GM12878 (cell line): Measurements from ENCODE around the gene PHYHIPL. TPM values are rescaled to one million over a fixed set of nuclear protein-coding genes. Genes with fewer than 3 reads are reported as not detected.

Source experiments
- ATAC-seq: fragments of 200-7000 bp; cut with Tn5 transposase; 3 replicates; pipeline ENCODE4 v1.9.1; 2020; ENCODE audit warnings: mild to moderate bottlenecking, moderate library complexity
- BruUV-seq: library from RNA; stranded (reverse); fragments of 400-500 nt; replicated peaks from 2 replicates; lab custom pipeline; 2021; lab: Mats Ljungman, UMichigan
- CTCF ChIA-PET: fragments of 300-600 bp; sonication (Branson Sonifier 250); formaldehyde crosslinking; extraction: SDS; loops from one replicate; lab custom pipeline; 2021; ENCODE audit warnings: inconsistent platforms; lab: Yijun Ruan, JAX
- POLR2A ChIA-PET: fragments of 350-600 bp; formaldehyde crosslinking; extraction: SDS; loops from one replicate; lab custom pipeline; 2021; ENCODE audit warnings: inconsistent platforms; lab: Charles Lee
- RAD21 ChIA-PET: fragments of 300-600 bp; sonication (Branson Sonifier 250); formaldehyde crosslinking; loops from one replicate; lab custom pipeline; 2023; ENCODE audit warnings: antibody characterized with exemption; ENCODE audit not compliant: unreplicated experiment; lab: Charles Lee
- SMC1A ChIA-PET: fragments of 300-600 bp; sonication (Branson Sonifier 250); formaldehyde crosslinking; loops from one replicate; lab custom pipeline; 2023; ENCODE audit not compliant: unreplicated experiment, uncharacterized antibody; lab: Charles Lee
- DNase-seq: peaks from one replicate; pipeline ENCODE4 v3.0.0-alpha.2; 2011; ENCODE audit warnings: low read depth, low spot score
- FAIRE-seq: peaks from 3 replicates; lab custom pipeline; 2011; peaks lifted over from hg19 to GRCh38; lab: Jason Lieb, UNC
- H2AFZ ChIP-seq: 2 replicates; pipeline ENCODE4 v1.6.0; 2011; ENCODE audit warnings: low read depth, low read length, control low read depth; ENCODE audit not compliant: control insufficient read depth
- H3K27ac ChIP-seq: 2 replicates; pipeline ENCODE4 v1.5.1; 2011; ENCODE audit warnings: control low read depth; ENCODE audit not compliant: control insufficient read depth, insufficient read depth
- H3K27me3 ChIP-seq, 2 experiments: replicated peaks in 1 of 2; 2 replicates each; pipeline versions ENCODE4 v1.6.0 to v1.6.1; 2011; ENCODE audit warnings: low read length in 1 of 2; ENCODE audit not compliant: control insufficient read depth in 2 of 2, insufficient read depth in 2 of 2
- H3K36me3 ChIP-seq, 2 experiments: 2 replicates each; pipeline ENCODE4 v1.5.1; 2011; ENCODE audit warnings: low read length in 1 of 2; ENCODE audit not compliant: control insufficient read depth in 2 of 2, insufficient read depth in 2 of 2
- H3K4me1 ChIP-seq: 2 replicates; pipeline ENCODE4 v1.6.1; 2011; ENCODE audit warnings: mild to moderate bottlenecking, low read length, moderate library complexity, mixed read lengths; ENCODE audit not compliant: control insufficient read depth, insufficient read depth
- H3K4me2 ChIP-seq: 2 replicates; pipeline ENCODE4 v1.6.0; 2011; ENCODE audit warnings: control low read depth; ENCODE audit not compliant: control insufficient read depth, insufficient read depth
- H3K4me3 ChIP-seq: fragments of 200-600 bp; sonication (generic); 2 replicates; pipeline ENCODE4 v1.5.1; 2016
- H3K79me2 ChIP-seq: 2 replicates; pipeline ENCODE4 v1.6.0; 2011; ENCODE audit warnings: low read length; ENCODE audit not compliant: control insufficient read depth, insufficient read depth
- H3K9ac ChIP-seq: 2 replicates; pipeline ENCODE4 v1.8.0; 2011; ENCODE audit warnings: low read length, control low read depth, mixed read lengths; ENCODE audit not compliant: control insufficient read depth, insufficient read depth
- H3K9me3 ChIP-seq: replicated peaks from 3 replicates; pipeline ENCODE4 v1.5.1; 2011; ENCODE audit warnings: mild to moderate bottlenecking, low read length; ENCODE audit not compliant: control insufficient read depth, insufficient read depth
- H4K20me1 ChIP-seq: 2 replicates; pipeline ENCODE4 v1.6.0; 2011; ENCODE audit not compliant: control insufficient read depth, insufficient read depth
- IRF4 ChIP-seq: IDR thresholded peaks from 2 replicates; pipeline ENCODE4 v1.6.1; 2011; ENCODE audit warnings: low read depth, low read length
- SMARCA5 ChIP-seq: fragments of 450-650 bp; IDR thresholded peaks from 2 replicates; pipeline ENCODE4 v1.6.1; 2017; ENCODE audit warnings: mild to moderate bottlenecking
- ZNF24 ChIP-seq: fragments of 450-650 bp; IDR thresholded peaks from 2 replicates; pipeline ENCODE4 v1.6.1; 2017; ENCODE audit warnings: antibody characterized with exemption, mild to moderate bottlenecking
- ZSCAN29 ChIP-seq: fragments of 450-650 bp; IDR thresholded peaks from 2 replicates; pipeline ENCODE4 v1.6.1; 2017; ENCODE audit warnings: mild to moderate bottlenecking, moderate library complexity
- whole genome bisulfite sequencing: methylation state at CpG from one replicate; pipeline ENCODE4 v1.1.6; 2016; ENCODE audit warnings: low lambda C conversion rate; ENCODE audit not compliant: insufficient replicate concordance, insufficient coverage; ENCODE audit errors: missing lambda C conversion rate; 5-methylcytosine and 5-hydroxymethylcytosine counted together
- in situ Hi-C: fragments of 300-500 bp; cut with MboI; formaldehyde crosslinking; loops from 9 replicates; pipeline ENCODE4 v1.14.3; 2018; ENCODE audit warnings: mixed read lengths
- intact Hi-C: fragments of 100-400 bp; cut with micrococcal nuclease; formaldehyde crosslinking; loops from one replicate; pipeline ENCODE4 v1.14.2; 2022; ENCODE audit not compliant: unreplicated experiment
- polyA plus RNA-seq, 11 experiments: library from polyadenylated mRNA; depleted of rRNA in 4 of 11; unstranded in 6 of 11; stranded (reverse) in 5 of 11; fragments of >200 nt; fragmentation: Nextera tagmentation in 4 of 11; fragmentation: Illumina TruSeq in 1 of 11; extraction: Ambion mirVana in 4 of 11; extraction: Trizol in 1 of 11; gene quantifications; 1 replicate in 1 of 11; 2 replicates in 10 of 11; pipeline versions ENCODE4 v1.2.1 to v1.2.3, GENCODE V29; 2011 to 2016; ENCODE audit warnings: inconsistent platforms in 2 of 11, missing spikeins in 2 of 11, low read depth in 1 of 11
- total RNA-seq, 4 experiments: library from RNA; depleted of rRNA in 3 of 4; stranded (reverse); fragments of >200 nt in 3 of 4; fragmentation: Illumina TruSeq in 1 of 4; extraction: Trizol in 1 of 4; gene quantifications; 2 replicates each; pipeline versions ENCODE4 v1.2.1 to v1.2.3, GENCODE V29; 2013 to 2021
- TF ChIP-seq, protein P1 (sequence below): IDR thresholded peaks from 2 replicates; pipeline ENCODE4 v1.6.1; 2011; ENCODE audit warnings: borderline replicate concordance, low read depth, mild to moderate bottlenecking, moderate library complexity, mixed read lengths, low read length; ENCODE audit not compliant: insufficient read depth; ENCODE audit errors: extremely low read length
- TF ChIP-seq, protein P2 (sequence below): IDR thresholded peaks from 2 replicates; pipeline ENCODE4 v1.6.1; 2012; ENCODE audit warnings: mild to moderate bottlenecking, low read depth, low read length

Gene PHYHIPL
- total and polyA plus RNA-seq, 10 of the 15 experiments (the other 5 are each of a cell fraction or from before 2014, with no cell fraction given): 0.06 to 0.40 (median 0.18) TPM; not detected in 2

DNA sequence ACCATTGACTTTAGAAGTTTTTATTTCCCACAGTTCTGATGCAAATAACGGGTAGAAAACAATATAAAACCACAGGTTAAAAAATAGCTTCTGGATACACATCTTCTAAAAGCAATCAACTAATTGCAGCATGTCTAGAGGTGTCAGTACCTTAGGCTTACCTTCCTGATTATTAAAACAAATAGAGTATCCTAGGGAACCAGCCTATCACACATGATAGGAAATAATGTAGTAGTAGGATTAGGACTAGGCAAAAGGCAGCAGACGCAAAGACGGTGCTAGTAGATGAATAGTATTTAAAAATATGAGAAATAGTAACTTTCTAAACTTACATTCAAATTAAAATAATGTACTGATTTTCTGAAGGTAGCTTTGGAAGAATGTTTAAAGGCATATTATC lies 41.7 kb upstream of the PHYHIPL start:
- Histone ChIP-seq H3K4me3 (no peak overlapping the region), H3K4me1 (no peaks in the 10 kb centered on the region), H3K4me2 (no peak overlapping the region), H3K9me3 (no peaks in the 10 kb centered on the region), H3K27ac (no peak overlapping the region), H3K79me2 (no peaks in the 10 kb centered on the region), H2AFZ (no peak overlapping the region), H3K9ac (no peak overlapping the region), H3K36me3 (no peaks in the 10 kb centered on the region), H3K27me3 (no peaks in the 10 kb centered on the region), H4K20me1 (no peaks in the 10 kb centered on the region)
- POLR2A ChIA-PET: interaction anchor here (0.5 to 1.1 kb wide), 3 partner anchors 10 to 87 kb away, joined by 3 read pairs; no protein-coding TSS in a partner anchor
- in situ Hi-C loops: no loop called here
- TF ChIP-seq ZNF24: no peak
- TF ChIP-seq IRF4: no peak
- TF ChIP-seq ZSCAN29: no peak
- no peak for TF ChIP-seq SMARCA5
- TF ChIP-seq, protein P1, sequence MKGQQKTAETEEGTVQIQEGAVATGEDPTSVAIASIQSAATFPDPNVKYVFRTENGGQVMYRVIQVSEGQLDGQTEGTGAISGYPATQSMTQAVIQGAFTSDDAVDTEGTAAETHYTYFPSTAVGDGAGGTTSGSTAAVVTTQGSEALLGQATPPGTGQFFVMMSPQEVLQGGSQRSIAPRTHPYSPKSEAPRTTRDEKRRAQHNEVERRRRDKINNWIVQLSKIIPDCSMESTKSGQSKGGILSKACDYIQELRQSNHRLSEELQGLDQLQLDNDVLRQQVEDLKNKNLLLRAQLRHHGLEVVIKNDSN: no peak
- TF ChIP-seq, protein P2, sequence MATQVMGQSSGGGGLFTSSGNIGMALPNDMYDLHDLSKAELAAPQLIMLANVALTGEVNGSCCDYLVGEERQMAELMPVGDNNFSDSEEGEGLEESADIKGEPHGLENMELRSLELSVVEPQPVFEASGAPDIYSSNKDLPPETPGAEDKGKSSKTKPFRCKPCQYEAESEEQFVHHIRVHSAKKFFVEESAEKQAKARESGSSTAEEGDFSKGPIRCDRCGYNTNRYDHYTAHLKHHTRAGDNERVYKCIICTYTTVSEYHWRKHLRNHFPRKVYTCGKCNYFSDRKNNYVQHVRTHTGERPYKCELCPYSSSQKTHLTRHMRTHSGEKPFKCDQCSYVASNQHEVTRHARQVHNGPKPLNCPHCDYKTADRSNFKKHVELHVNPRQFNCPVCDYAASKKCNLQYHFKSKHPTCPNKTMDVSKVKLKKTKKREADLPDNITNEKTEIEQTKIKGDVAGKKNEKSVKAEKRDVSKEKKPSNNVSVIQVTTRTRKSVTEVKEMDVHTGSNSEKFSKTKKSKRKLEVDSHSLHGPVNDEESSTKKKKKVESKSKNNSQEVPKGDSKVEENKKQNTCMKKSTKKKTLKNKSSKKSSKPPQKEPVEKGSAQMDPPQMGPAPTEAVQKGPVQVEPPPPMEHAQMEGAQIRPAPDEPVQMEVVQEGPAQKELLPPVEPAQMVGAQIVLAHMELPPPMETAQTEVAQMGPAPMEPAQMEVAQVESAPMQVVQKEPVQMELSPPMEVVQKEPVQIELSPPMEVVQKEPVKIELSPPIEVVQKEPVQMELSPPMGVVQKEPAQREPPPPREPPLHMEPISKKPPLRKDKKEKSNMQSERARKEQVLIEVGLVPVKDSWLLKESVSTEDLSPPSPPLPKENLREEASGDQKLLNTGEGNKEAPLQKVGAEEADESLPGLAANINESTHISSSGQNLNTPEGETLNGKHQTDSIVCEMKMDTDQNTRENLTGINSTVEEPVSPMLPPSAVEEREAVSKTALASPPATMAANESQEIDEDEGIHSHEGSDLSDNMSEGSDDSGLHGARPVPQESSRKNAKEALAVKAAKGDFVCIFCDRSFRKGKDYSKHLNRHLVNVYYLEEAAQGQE: no peak
- SMC1A ChIA-PET: interaction anchor here (0.7 to 2.4 kb wide), 10 partner anchors 8 to 182 kb away, joined by 3 to 7 read pairs (median 3); no protein-coding TSS in a partner anchor
- RAD21 ChIA-PET: no interaction called here
- CTCF ChIA-PET: interaction anchor here (0.9 kb wide), 1 partner anchor 8 kb away, joined by 3 read pairs; no protein-coding TSS in a partner anchor
- ATAC-seq: no peak
- no peak for FAIRE-seq
- WGBS: 46% methylated on average over 3 of the region's 3 CpGs
- DNase-seq: no peak
- intact Hi-C loops: no loop called here
- no TSS peak for BruUV-seq
